ENCODE results near the gene MEN1.

DNA sequence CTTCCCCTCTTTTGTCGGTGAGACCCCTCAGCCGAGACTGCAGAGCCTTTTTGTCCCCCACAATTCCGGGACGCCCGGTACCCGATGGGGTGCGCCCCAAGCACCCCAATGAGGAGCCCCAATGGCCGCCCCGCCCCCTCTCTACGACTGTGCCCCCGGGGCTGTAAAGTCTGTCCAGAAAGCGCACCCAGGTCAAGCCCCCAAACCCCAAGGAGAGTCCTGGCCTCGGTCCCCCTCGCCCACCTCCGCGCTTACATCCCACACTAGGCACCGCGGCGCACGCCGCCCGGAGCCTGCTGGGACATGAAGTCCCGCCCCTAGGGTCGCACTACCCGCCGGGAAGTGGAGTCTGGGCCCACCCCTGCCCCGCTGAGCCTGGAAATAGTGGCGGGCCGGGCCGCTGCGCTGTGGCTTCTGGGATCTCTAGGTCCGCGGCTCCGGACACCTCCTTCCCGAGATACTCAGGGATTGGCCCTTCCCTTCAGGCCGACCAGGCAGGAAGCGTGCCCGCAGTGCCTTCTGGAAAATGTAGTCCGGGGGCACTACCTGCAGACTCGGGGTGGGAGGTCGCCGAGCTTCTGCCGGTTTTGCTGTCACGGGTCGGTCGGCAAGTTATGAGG, at the start of gene MEN1:
- TF ChIP-seq, protein P1, sequence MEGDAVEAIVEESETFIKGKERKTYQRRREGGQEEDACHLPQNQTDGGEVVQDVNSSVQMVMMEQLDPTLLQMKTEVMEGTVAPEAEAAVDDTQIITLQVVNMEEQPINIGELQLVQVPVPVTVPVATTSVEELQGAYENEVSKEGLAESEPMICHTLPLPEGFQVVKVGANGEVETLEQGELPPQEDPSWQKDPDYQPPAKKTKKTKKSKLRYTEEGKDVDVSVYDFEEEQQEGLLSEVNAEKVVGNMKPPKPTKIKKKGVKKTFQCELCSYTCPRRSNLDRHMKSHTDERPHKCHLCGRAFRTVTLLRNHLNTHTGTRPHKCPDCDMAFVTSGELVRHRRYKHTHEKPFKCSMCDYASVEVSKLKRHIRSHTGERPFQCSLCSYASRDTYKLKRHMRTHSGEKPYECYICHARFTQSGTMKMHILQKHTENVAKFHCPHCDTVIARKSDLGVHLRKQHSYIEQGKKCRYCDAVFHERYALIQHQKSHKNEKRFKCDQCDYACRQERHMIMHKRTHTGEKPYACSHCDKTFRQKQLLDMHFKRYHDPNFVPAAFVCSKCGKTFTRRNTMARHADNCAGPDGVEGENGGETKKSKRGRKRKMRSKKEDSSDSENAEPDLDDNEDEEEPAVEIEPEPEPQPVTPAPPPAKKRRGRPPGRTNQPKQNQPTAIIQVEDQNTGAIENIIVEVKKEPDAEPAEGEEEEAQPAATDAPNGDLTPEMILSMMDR (conservative IDR thresholded peaks at IDR 0.05 in 1 of 2, IDR thresholded peaks at IDR 0.05 in 1 of 2; ENCODE audit: extremely low read depth in 1 of 2, insufficient read depth in 1 of 2, low read depth in 1 of 2, low read length in 2 of 2) = no peak
- TF ChIP-seq EZH2 (IDR thresholded peaks at IDR 0.05; ENCODE audit: borderline replicate concordance, low read length) = no peak
